ENCODE results near the gene BST1. TPM values are rescaled to one million over a fixed set of nuclear protein-coding genes. Genes with fewer than 3 reads are reported as not detected.

BST1 gene
- total RNA-seq (2022; extraction: Qiagen RNA extraction): 14.4 to 20.0 TPM (median 16.6 TPM) in 5 replicates

GRCh38 chr4:15702941-15703403 is at the start of gene BST1:
Gene BST1 (plus strand): TSS chr4:15703065. CDS start chr4:15703145, 80 bp downstream.

DNA sequence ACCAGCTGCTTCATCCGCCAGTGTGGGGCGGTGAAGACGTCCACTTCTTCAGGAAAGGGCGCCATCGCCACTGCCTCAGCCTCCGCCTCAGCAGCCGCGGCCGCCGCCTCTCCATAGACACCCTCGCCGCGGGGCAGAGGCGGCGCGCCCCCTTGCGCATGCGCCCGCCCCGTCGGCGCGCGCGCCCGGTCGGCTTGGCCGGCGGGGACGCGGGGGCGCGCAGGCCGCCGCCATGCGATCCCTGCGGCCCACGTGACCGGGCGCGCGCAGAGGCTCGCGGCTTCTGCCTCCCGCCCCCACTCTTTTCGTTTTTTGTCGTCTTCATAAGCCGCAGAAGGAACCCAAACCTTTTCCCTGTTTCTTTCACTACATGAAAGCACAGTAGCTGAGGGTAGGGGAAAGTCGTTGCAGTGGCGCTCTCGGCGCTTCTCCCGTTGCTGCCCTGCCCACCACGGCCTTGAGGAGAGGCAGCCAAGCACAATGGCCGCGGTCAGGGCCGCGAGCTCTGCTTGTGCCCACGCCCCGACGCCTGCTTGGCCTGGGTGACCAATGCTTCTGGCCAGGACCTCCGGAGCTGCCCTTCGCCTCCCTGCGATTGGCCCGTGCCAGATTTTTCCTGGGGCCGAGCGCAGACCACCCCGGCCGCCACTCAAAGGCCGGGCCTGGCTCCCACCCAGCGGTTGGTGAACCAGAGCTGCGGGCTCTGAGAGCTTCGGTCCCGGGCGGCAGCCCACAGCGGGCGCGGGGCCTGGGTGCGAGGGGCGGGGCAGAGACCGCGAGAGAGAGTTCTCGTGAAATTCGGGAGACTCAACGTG is 47.4 kb upstream of the BST1 start, which contains the start of gene FBXL5:
Gene FBXL5 (minus strand): TSS at position 135 of the 815 bp plus-strand sequence. CDS start 70 bp downstream, at position 65.

DNA sequence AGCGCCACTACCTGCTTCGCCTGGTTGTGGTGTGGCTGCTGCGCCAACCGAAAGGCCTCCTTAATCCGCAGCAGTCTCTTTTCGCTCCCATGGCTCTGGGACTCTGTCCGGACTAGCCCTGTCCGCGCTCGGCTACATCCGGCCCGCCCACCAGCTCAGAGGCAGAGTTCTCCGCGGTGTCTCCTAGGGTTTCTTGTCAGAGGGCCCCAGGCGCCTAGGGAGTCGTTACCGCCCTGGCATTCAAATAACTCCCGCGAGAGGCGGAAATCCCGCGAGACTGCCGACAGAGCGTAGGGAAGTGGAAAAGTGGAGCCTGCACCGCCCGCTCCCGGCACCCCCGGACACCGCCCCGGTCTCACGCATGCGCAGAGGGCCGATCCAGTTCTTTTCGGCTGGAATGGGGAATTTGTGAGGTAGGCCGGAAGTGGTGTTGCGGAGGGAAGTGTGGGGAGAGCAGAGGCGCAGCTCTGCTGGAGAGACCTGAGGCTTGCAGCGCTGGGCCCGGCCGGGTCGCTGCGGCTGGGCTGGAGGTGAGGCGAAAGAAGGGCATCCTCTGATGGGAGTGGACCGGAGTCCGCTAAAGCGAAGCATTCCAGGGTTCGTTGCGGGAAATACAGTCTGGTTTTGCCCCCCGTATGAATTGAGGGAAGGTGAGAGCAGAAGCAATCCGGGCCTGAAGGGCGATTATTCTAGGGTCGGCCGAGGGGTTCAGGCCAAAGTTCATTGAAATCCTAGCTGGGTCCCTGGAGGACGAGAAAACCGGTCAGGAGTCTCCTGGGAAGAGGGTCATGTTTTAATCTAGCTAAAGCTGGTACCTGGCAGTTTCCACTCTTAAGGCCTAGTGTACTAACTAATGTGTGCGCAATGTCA is 21.3 kb upstream of the BST1 start, which contains the start of gene FAM200B:
Gene FAM200B (plus strand): TSS at position 456 of the 870 bp plus-strand sequence. CDS start 5,151 bp downstream, outside the sequence.

DNA sequence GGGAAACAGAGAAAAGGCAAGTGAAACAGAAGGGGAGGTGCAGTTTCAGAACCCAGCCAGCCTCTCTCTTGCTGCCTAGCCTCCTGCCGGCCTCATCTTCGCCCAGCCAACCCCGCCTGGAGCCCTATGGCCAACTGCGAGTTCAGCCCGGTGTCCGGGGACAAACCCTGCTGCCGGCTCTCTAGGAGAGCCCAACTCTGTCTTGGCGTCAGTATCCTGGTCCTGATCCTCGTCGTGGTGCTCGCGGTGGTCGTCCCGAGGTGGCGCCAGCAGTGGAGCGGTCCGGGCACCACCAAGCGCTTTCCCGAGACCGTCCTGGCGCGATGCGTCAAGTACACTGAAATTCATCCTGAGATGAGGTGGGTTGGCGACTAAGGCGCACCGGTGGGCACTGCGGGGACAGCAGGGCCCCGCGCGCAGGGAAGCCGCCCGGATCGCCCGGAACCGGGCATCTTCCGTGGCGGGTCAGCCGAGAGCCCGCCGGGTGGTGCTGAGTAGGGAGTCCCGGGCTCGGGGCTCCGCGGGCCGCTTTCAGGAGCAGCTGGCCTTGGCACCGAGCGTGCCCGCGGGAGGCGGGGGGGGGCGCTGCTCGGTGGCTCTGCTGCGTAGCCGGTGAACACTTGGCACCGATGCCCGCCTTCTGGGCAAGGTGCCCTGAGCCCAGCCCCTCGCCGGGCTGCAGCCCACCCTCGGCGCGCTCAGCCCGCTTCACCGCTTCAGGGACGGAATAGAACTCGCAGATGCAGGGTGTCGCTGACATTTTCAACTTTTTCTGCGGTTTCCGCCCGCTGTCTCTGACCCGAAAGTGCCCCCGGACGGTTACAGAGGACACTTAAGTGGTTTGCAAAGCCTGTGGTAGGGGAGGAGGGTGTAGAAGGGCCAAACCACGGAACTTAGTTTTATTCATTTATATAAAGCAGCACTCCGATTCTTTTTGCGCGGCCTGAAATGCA is 75.7 kb downstream of the BST1 start, which contains the start of gene CD38:
Gene CD38 (plus strand): TSS at position 40 of the 953 bp plus-strand sequence. CDS start 87 bp downstream, at position 127.

Other genes with a start within 250 kb of the BST1 start
- gene CC2D2A, start 233.2 kb upstream of the BST1 start, total RNA-seq (2022; extraction: Qiagen RNA extraction): 10.6 to 16.0 TPM (median 12.4 TPM) in 5 replicates
- gene FBXL5, start 47.7 kb upstream of the BST1 start, total RNA-seq (2022; extraction: Qiagen RNA extraction): 24.9 to 29.9 TPM (median 29.3 TPM) in 5 replicates
- gene FAM200B, start 21.2 kb upstream of the BST1 start, total RNA-seq (2022; extraction: Qiagen RNA extraction): 24.2 to 32.7 TPM (median 27.0 TPM) in 5 replicates
- 9.6 to 16.6 TPM (median 13.3 TPM) in 5 replicates for gene CD38, start 75.3 kb downstream of the BST1 start, total RNA-seq (2022; extraction: Qiagen RNA extraction)
- gene FGFBP1, start 235.7 kb downstream of the BST1 start, total RNA-seq (2022; extraction: Qiagen RNA extraction): 2.9 to 4.4 TPM (median 3.9 TPM) in 5 replicates

Data from A549 treated with Mapracorat at 1 μM for 4 hours (cell line).